Psoas muscle (tissue), 8 donors: ENCODE measurements around the gene GID8. TPM values are rescaled to one million over a fixed set of nuclear protein-coding genes. Genes with fewer than 3 reads are reported as not detected.

Source experiments
- ATAC-seq, 4 donors: fragments of 200-7000 bp; cut with Tn5 transposase; one replicate each; pipeline ENCODE4 v1.9.1; 2020; ENCODE audit warnings: moderate library complexity in 3 of 4, mild to moderate bottlenecking in 2 of 4
- DNase-seq, 2 donors: peaks; one replicate each; pipeline ENCODE4 v3.0.0-alpha.2; 2020
- H3K27ac ChIP-seq: fragments of 200-600 bp; one replicate; pipeline ENCODE4 v1.8.0; 2022
- H3K27me3 ChIP-seq, 3 donors: fragments of 200-600 bp in 1 of 3; one replicate each; pipeline versions ENCODE4 v1.6.1 to v1.8.0; 2013 to 2022; ENCODE audit warnings: low read length in 2 of 3, mild to moderate bottlenecking in 2 of 3, moderate library complexity in 1 of 3; ENCODE audit not compliant: insufficient read depth in 3 of 3
- H3K36me3 ChIP-seq, 2 donors: fragments of 200-600 bp in 1 of 2; one replicate each; pipeline versions ENCODE4 v1.6.1 to v1.8.0; 2013 to 2022; ENCODE audit warnings: low read depth in 1 of 2, mild to moderate bottlenecking in 1 of 2, moderate library complexity in 1 of 2; ENCODE audit not compliant: insufficient read depth in 1 of 2
- H3K4me1 ChIP-seq: fragments of 200-600 bp; one replicate; pipeline ENCODE4 v1.8.0; 2022
- H3K4me3 ChIP-seq: fragments of 200-600 bp; one replicate; pipeline ENCODE4 v1.8.0; 2022; ENCODE audit warnings: mild to moderate bottlenecking
- H3K9me3 ChIP-seq: fragments of 200-600 bp; one replicate; pipeline ENCODE4 v1.8.0; 2022
- CTCF ChIP-seq: fragments of 200-600 bp; IDR thresholded peaks from one replicate; pipeline ENCODE4 v1.8.0; 2022; ENCODE audit warnings: antibody characterized with exemption
- WGBS, 3 donors: extraction: QIAGEN DNeasy Blood & Tissue Kit; methylation state at CpG; one replicate each; pipeline versions ENCODE4 v1.1.6 to v1.1.7; 2013; 5-methylcytosine and 5-hydroxymethylcytosine counted together
- intact Hi-C, 2 donors: fragments of 100-400 bp; cut with DNase I; formaldehyde crosslinking; loops; one replicate each; pipeline versions ENCODE4 v1.11.0 to v1.14.2; 2022
- polyA plus RNA-seq, 3 donors: library from polyadenylated mRNA; stranded (reverse); fragments of 200-250 nt; gene quantifications; one replicate each; pipeline ENCODE4 v1.2.3, GENCODE V29; 2013
- total RNA-seq, 4 donors: library from RNA; stranded (reverse); fragmentation: NEBNext Ultra II Directional in 2 of 4; extraction: Animal tissue kit (Norgen Biotek cat#: 25700) in 2 of 4; gene quantifications; one replicate each; pipeline versions ENCODE4 v1.2.1 to v1.2.4, GENCODE V29; 2021 to 2023
- donor health status: healthy with polysubstance abuse.
- donor health status: DM: no; HTN: no; CAD: no; lungs with moderate emphysema.
- donor health status: Bipolar disorder and iron deficiency.
- donor health status: healthy.
- donor health status: DM: yes; HTN: yes; CAD: no.
- donor health status: DM: no; HTN: no; CAD: no.
- donor health status: DM: no; HTN: no; CAD: no.
- donor health status: DM: yes; HTN: yes; CAD: no.

GID8 gene
- total and polyA plus RNA-seq, 7 donors, result 7.3 to 15.9 (median 14.2) TPM

DNA sequence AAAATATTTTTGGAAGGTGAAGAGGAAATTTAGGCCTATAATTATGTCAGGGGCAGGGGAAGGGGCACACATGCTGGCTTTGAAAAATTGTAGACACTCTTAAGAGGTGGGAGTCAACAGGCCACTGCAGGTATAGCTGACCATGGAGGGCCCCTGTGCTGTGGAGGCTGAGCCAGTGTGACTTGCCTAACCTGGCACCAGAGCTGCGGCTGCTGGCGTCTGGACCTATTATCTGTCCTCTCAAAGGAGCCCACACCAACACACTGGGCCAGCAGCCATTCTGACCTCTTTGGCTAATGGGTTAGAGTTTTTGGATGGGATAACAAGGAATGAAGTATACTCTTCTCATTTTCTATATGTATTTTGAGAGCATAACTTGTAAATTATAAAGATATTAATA is 4.5 kb downstream of the GID8 start:
- ATAC-seq, result no peak
- no peak overlapping the region for H3K4me3 ChIP-seq
- H3K27ac ChIP-seq, result no peak overlapping the region
- 35 to 56% (median 41%) methylated on average over 2 of the region's 2 CpGs for WGBS, 3 donors
- peaks cover 11 to 66% of the 10 kb centered on the region in 2 donors for H3K36me3 ChIP-seq
- intact Hi-C loops, result no loop called here
- no peak for DNase-seq
- H3K27me3 ChIP-seq, result no peaks in the 10 kb centered on the region
- TF ChIP-seq CTCF, result no peak
- no peaks in the 10 kb centered on the region for H3K9me3 ChIP-seq
- peaks cover 22% of the 10 kb centered on the region for H3K4me1 ChIP-seq

GRCh38 chr20:62943396-62943795 is 5.4 kb downstream of the GID8 start:
- no peak for DNase-seq
- H3K9me3 ChIP-seq, result no peaks in the 10 kb centered on the region
- TF ChIP-seq CTCF, result no peak
- no peak for ATAC-seq
- no peaks in the 10 kb centered on the region for H3K27me3 ChIP-seq
- no peak overlapping the region for H3K4me3 ChIP-seq
- peaks cover 22% of the 10 kb centered on the region for H3K4me1 ChIP-seq
- no peak overlapping the region for H3K27ac ChIP-seq
- intact Hi-C loops, result no loop called here
- H3K36me3 ChIP-seq, result peaks cover 11 to 75% of the 10 kb centered on the region in 2 donors
- 93 to 95% (median 93%) methylated on average over 14 of the region's 14 CpGs for WGBS, 3 donors

DNA sequence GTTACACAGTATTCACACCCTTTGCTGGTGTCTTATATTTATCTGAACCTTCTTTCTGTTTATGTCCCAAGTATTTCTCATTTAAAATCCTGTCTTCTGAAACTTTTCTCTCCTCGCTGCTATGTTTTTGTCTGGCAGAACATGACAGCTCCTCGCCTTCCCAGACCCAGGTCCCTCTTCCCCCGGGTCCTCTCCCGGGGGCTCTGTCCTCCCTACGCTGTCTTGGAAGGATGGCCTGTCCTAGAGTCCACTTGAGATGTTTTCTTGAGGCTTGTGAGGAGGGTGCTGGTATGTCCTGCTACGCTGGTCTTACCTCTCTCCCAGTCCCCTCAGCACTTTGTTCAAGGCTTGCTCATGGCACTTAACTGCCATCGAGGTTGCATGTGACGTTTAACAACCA is 6.2 kb downstream of the GID8 start:
- Histone ChIP-seq H3K4me3 (no peak overlapping the region), H3K27me3 (no peaks in the 10 kb centered on the region), H3K4me1 (peaks cover 16% of the 10 kb centered on the region), H3K27ac (no peak overlapping the region), H3K9me3 (no peaks in the 10 kb centered on the region), H3K36me3 (peaks cover 11 to 83% of the 10 kb centered on the region in 2 donors)
- ATAC-seq (no peak), DNase-seq (no peak)
- intact Hi-C loops, result no loop called here
- 92 to 96% (median 94%) methylated on average over 8 of the region's 8 CpGs for WGBS, 3 donors
- no peak for TF ChIP-seq CTCF

- Histone ChIP-seq H3K36me3 (peaks cover 11 to 89% of the 10 kb centered on the region in 2 donors), H3K27ac (no peak overlapping the region), H3K9me3 (no peaks in the 10 kb centered on the region), H3K4me3 (no peak overlapping the region), H3K27me3 (no peaks in the 10 kb centered on the region), H3K4me1 (peaks cover 10% of the 10 kb centered on the region)
- no peak for DNase-seq
- intact Hi-C loops, result no loop called here
- no peak for ATAC-seq
- 91 to 94% (median 93%) methylated on average over 10 of the region's 10 CpGs for WGBS, 3 donors
- TF ChIP-seq CTCF, result no peak
These were observed 6.8 kb downstream of the GID8 start for GRCh38 chr20:62944746-62945145.

DNA sequence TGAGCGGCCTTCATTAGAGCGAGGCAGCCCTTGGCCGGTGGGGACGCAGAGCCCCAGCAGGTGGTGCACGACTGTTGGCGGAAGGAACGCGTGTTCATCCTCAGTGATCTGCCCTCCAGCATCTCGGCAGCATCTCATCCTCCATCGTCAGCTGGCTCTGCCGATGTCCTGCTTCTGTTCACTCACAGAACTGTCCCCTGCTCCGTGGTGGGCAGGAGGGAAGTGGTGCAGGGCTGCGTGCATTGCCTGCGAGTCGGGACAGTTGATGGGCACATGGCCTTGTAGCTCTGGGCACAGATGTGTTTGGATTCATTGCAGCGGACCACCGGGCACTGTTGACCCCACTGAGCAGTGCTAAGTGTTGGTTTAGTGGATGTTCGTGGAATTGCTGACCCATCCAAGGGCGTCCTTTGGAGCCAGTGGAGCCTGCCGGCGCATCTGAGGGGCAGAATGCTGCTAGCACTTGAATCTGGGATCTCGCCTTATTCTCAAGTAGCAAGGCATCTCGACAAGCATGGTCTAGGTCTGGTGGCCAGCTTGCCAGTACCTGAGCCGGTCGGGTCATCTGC is 7.9 kb downstream of the GID8 start:
- H3K27ac ChIP-seq, result no peak overlapping the region
- ATAC-seq, result no peak

More for the DNA sequence above, 7.9 kb downstream of the GID8 start:
- DNase-seq, result no peak
- no peaks in the 10 kb centered on the region for H3K27me3 ChIP-seq
- peaks cover 7% of the 10 kb centered on the region for H3K4me1 ChIP-seq
- WGBS, 3 donors, result 88 to 91% (median 90%) methylated on average over 25 of the region's 25 CpGs
- no peak for TF ChIP-seq CTCF
- H3K36me3 ChIP-seq, result peaks cover 11 to 99% of the 10 kb centered on the region in 2 donors
- no peak overlapping the region for H3K4me3 ChIP-seq
- no peaks in the 10 kb centered on the region for H3K9me3 ChIP-seq
- intact Hi-C loops, result no loop called here
